HepG2 (cell line): Measurements from ENCODE around the gene KIN. TPM values are rescaled to one million over a fixed set of nuclear protein-coding genes. Genes with fewer than 3 reads are reported as not detected.
A peak's percentile ranks its signal among the peaks of the same experiment; 100 is the strongest.

Experiments used
- ATAC-seq: fragments of 200-7000 bp; cut with Tn5 transposase; 3 replicates; pipeline ENCODE4 v1.9.1; 2020; ENCODE audit warnings: mild to moderate bottlenecking, moderate library complexity
- BruUV-seq: library from RNA; stranded (reverse); fragments of 400-500 nt; replicated peaks from 2 replicates; lab custom pipeline; 2021; lab: Mats Ljungman, UMichigan
- CTCF ChIA-PET: fragments of 300-600 bp; formaldehyde crosslinking; extraction: SDS; loops from one replicate; lab custom pipeline; 2021; ENCODE audit warnings: low total read pairs, inconsistent platforms, low intra/inter-chr PET ratio; lab: Yijun Ruan, JAX
- POLR2A ChIA-PET: fragments of 350-600 bp; sonication (Branson Sonifier 250); formaldehyde crosslinking; loops from one replicate; lab custom pipeline; 2020; ENCODE audit warnings: antibody characterized with exemption, inconsistent platforms; lab: Yijun Ruan, JAX
- DNase-seq: peaks from one replicate; pipeline ENCODE4 v3.0.0-alpha.2; 2015; ENCODE audit warnings: low spot score
- FAIRE-seq: peaks from 3 replicates; lab custom pipeline; 2011; peaks lifted over from hg19 to GRCh38; lab: Jason Lieb, UNC
- H2AFZ ChIP-seq: one replicate; pipeline ENCODE4 v1.6.1; 2011; ENCODE audit warnings: low read length, inconsistent platforms
- H3K27ac ChIP-seq: fragments of 300-600 bp; 3 replicates; pipeline ENCODE4 v1.8.0; 2011; ENCODE audit warnings: mixed run types, mild to moderate bottlenecking, mixed read lengths, low read length, inconsistent platforms; ENCODE audit not compliant: insufficient read depth; ENCODE audit errors: extremely low read length
- H3K27me3 ChIP-seq, 2 experiments: fragments of 200-600 bp in 1 of 2; 2 replicates in 1 of 2; 3 replicates in 1 of 2; pipeline versions ENCODE4 v1.6.0 to v1.8.0; 2011; ENCODE audit warnings: low read length in 2 of 2, mild to moderate bottlenecking in 2 of 2, moderate library complexity in 2 of 2, inconsistent platforms in 1 of 2; ENCODE audit not compliant: insufficient read depth in 2 of 2, control insufficient read depth in 1 of 2
- H3K36me3 ChIP-seq, 2 experiments: fragments of 200-600 bp in 1 of 2; replicated peaks in 1 of 2; 2 replicates in 1 of 2; 3 replicates in 1 of 2; pipeline versions ENCODE4 v1.5.1 to v1.8.0; 2011; ENCODE audit warnings: low read length in 2 of 2, inconsistent platforms in 1 of 2; ENCODE audit not compliant: insufficient read depth in 2 of 2, control insufficient read depth in 1 of 2
- H3K4me1 ChIP-seq: 2 replicates; pipeline ENCODE4 v1.5.1; 2012; ENCODE audit warnings: low read length, inconsistent platforms; ENCODE audit not compliant: insufficient read depth
- H3K4me2 ChIP-seq: 2 replicates; pipeline ENCODE4 v1.6.0; 2011; ENCODE audit warnings: low read depth, low read length, inconsistent platforms
- H3K4me3 ChIP-seq, 3 experiments: fragments of 200-600 bp in 1 of 3; sonication (generic), shearing (Covaris generic) in 1 of 3; replicated peaks in 1 of 3; 2 replicates each; pipeline ENCODE4 v1.5.1; 2011 to 2016; ENCODE audit warnings: low read length in 3 of 3, inconsistent platforms in 2 of 3, low read depth in 2 of 3, mild to moderate bottlenecking in 2 of 3, control low read depth in 1 of 3, mixed read lengths in 1 of 3; ENCODE audit not compliant: insufficient read depth in 1 of 3
- H3K79me2 ChIP-seq: one replicate; pipeline ENCODE4 v1.6.1; 2011; ENCODE audit warnings: low read length, inconsistent platforms; ENCODE audit not compliant: insufficient read depth
- H3K9ac ChIP-seq: 2 replicates; pipeline ENCODE4 v1.6.0; 2011; ENCODE audit warnings: mild to moderate bottlenecking, low read depth, low read length, inconsistent platforms; ENCODE audit not compliant: insufficient read depth
- H3K9me3 ChIP-seq: 2 replicates; pipeline ENCODE4 v1.5.1; 2012; ENCODE audit warnings: mild to moderate bottlenecking, low read length
- H4K20me1 ChIP-seq: 2 replicates; pipeline ENCODE4 v1.6.0; 2011; ENCODE audit warnings: inconsistent platforms, mild to moderate bottlenecking, low read length, moderate library complexity; ENCODE audit not compliant: insufficient read depth
- AHDC1 ChIP-seq: sonication (generic); formaldehyde crosslinking; IDR thresholded peaks from 2 replicates; pipeline ENCODE4 v1.5.1; 2020; ENCODE audit warnings: mild to moderate bottlenecking, missing genetic modification reagents, borderline replicate concordance
- ATF4 ChIP-seq, 2 experiments: fragments of 450-650 bp in 1 of 2; sonication (generic) in 1 of 2; formaldehyde crosslinking; IDR thresholded peaks; 2 replicates each; pipeline versions ENCODE4 v1.5.0 to v1.8.0; 2020 to 2022; ENCODE audit warnings: mild to moderate bottlenecking in 1 of 2, missing genetic modification reagents in 1 of 2
- E2F5 ChIP-seq: sonication (generic); formaldehyde crosslinking; conservative IDR thresholded peaks from 2 replicates; pipeline ENCODE4 v1.4.0; 2020; ENCODE audit warnings: missing genetic modification reagents
- FOXA3 ChIP-seq: IDR thresholded peaks from 2 replicates; pipeline ENCODE4 v1.6.1; 2016; ENCODE audit warnings: missing genetic modification reagents, missing compliant biosample characterization
- GRHL1 ChIP-seq: sonication (generic); formaldehyde crosslinking; conservative IDR thresholded peaks from 2 replicates; pipeline ENCODE4 v1.8.0; 2022; ENCODE audit warnings: missing genetic modification reagents
- HMG20A ChIP-seq: IDR thresholded peaks from 2 replicates; pipeline ENCODE4 v1.6.1; 2016; ENCODE audit warnings: borderline replicate concordance
- HOXD1 ChIP-seq: sonication (generic); formaldehyde crosslinking; IDR thresholded peaks from 2 replicates; pipeline ENCODE4 v1.5.0; 2020; ENCODE audit warnings: missing genetic modification reagents
- IRX3 ChIP-seq: sonication (generic); formaldehyde crosslinking; IDR thresholded peaks from 2 replicates; pipeline ENCODE4 v1.8.1; 2023; ENCODE audit warnings: mild to moderate bottlenecking, low read depth, missing genetic modification reagents, borderline replicate concordance
- JUND ChIP-seq: sonication (generic); formaldehyde crosslinking; IDR thresholded peaks from 2 replicates; pipeline ENCODE4 v1.8.0; 2022; ENCODE audit warnings: mild to moderate bottlenecking, missing genetic modification reagents
- SP1 ChIP-seq, 2 experiments: fragments of 450-650 bp in 1 of 2; sonication (generic) in 1 of 2; formaldehyde crosslinking in 1 of 2; IDR thresholded peaks; 2 replicates each; pipeline versions ENCODE4 v1.4.0 to v1.6.1; 2016 to 2020; ENCODE audit warnings: missing genetic modification reagents in 1 of 2
- ZNF503 ChIP-seq: sonication (generic); formaldehyde crosslinking; IDR thresholded peaks from 2 replicates; pipeline ENCODE4 v1.4.0; 2020; ENCODE audit warnings: missing genetic modification reagents
- ZNF652 ChIP-seq: IDR thresholded peaks from 2 replicates; pipeline ENCODE4 v1.6.1; 2016; ENCODE audit warnings: low read depth, borderline replicate concordance
- WGBS: methylation state at CpG from one replicate; pipeline ENCODE4 v1.1.6; 2017; ENCODE audit warnings: low lambda C conversion rate; 5-methylcytosine and 5-hydroxymethylcytosine counted together
- in situ Hi-C: cut with HindIII; loops from 2 replicates; pipeline ENCODE4 v1.10.0; 2017; ENCODE audit warnings: low pct_unique_long_range_greater_than_20kb; ENCODE audit not compliant: extremely low pct_ligation_motif_present
- intact Hi-C: fragments of 100-400 bp; cut with micrococcal nuclease; formaldehyde crosslinking; loops from one replicate; pipeline ENCODE4 v1.10.0; 2022; ENCODE audit not compliant: unreplicated experiment
- polyA plus RNA-seq, 8 experiments: library from polyadenylated mRNA; depleted of rRNA in 3 of 8; stranded (reverse) in 7 of 8; unstranded in 1 of 8; fragments of >200 nt; fragmentation: Illumina TruSeq in 4 of 8; extraction: Trizol in 4 of 8; gene quantifications; 2 replicates each; pipeline versions ENCODE4 v1.2.1 to v1.2.3, GENCODE V29; 2011 to 2016; ENCODE audit warnings: low read depth in 4 of 8, missing spikeins in 1 of 8, mixed read lengths in 1 of 8; ENCODE audit not compliant: insufficient read depth in 1 of 8
- total RNA-seq, 5 experiments: library from RNA; depleted of rRNA; stranded (reverse); fragments of >200 nt; fragmentation: Illumina TruSeq; extraction: Trizol; gene quantifications; 2 replicates each; pipeline ENCODE4 v1.2.3, GENCODE V29; 2016; ENCODE audit warnings: low read depth in 1 of 5

Gene KIN
- total and polyA plus RNA-seq, 2 of the 13 experiments (the other 11 are each of a cell fraction or from before 2014, with no cell fraction given): 4.9 to 23.2 TPM

GRCh38 chr10:7707102-7707501, 80.7 kb downstream of the KIN start:
- H3K9me3 ChIP-seq: no peaks in the 10 kb centered on the region
- peak overlapping the region; percentile 98 for H3K27ac ChIP-seq
- FAIRE-seq (no peak), ATAC-seq (peak; percentile 68), DNase-seq (peak; percentile 97)
- H3K36me3 ChIP-seq: peaks cover 9 to 42% of the 10 kb centered on the region in 2 experiments; a peak in 4 of 5 replicates
- H4K20me1 ChIP-seq: no peaks in the 10 kb centered on the region
- intact Hi-C loops (loop anchor here (1.0 to 10.0 kb wide), 2 partner anchors 11 to 88 kb away; no protein-coding TSS in a partner anchor), in situ Hi-C loops (no loop called here)
- CTCF ChIA-PET: no interaction called here
- H3K79me2 ChIP-seq: peaks cover 70% of the 10 kb centered on the region
- H3K4me3 ChIP-seq: peak overlapping the region in 2 of 3 experiments; percentile 18 to 55; a peak in 2 of 6 replicates
- WGBS: under 1% methylated on average over 4 of the region's 4 CpGs
- peaks cover 78% of the 10 kb centered on the region for H3K4me1 ChIP-seq
- H3K9ac ChIP-seq: peak overlapping the region; percentile 93
- no peaks in the 10 kb centered on the region for H3K27me3 ChIP-seq
- POLR2A ChIA-PET: interaction anchor here (1.1 to 10.9 kb wide), 13 partner anchors 9 to 182 kb away, joined by 3 to 359 read pairs (median 7); partner anchors contain the start of genes ATP5F1C, ITIH5 and KIN
- no peak overlapping the region for H2AFZ ChIP-seq
- BruUV-seq: no TSS peak
- peak overlapping the region; percentile 87 for H3K4me2 ChIP-seq
- TF ChIP-seq SP1 (IDR thresholded peaks at IDR 0.05) (no peak), SP1 (CRISPR knock-in tag; IDR thresholded peaks at IDR 0.05) (no peak), E2F5 (CRISPR knock-in tag) (no peak), ATF4 (CRISPR knock-in tag; IDR thresholded peaks at IDR 0.05) (peak in 1 of 2 experiments; percentile 79; a peak in 2 of 4 replicates), FOXA3 (CRISPR knock-in tag) (peak; percentile 97), HOXD1 (CRISPR knock-in tag) (peak; percentile 83; the same call in 1 of the 2 replicates), AHDC1 (peak; percentile 92; the same call in 1 of the 2 replicates), JUND (CRISPR knock-in tag) (0 out of 2 replicates have a peak, but pooled peaks have one; percentile 19), ZNF652 (CRISPR knock-in tag) (peak; percentile 59; the same call in 1 of the 2 replicates), GRHL1 (CRISPR knock-in tag) (no peak), ZNF503 (CRISPR knock-in tag) (peak; percentile 96), IRX3 (CRISPR knock-in tag) (no peak), HMG20A (CRISPR knock-in tag) (peak; percentile 96)
